H9 (cell line): ENCODE measurements around the gene CYSTM1. TPM values are rescaled to one million over a fixed set of nuclear protein-coding genes. Genes with fewer than 3 reads are reported as not detected.

Experiments used
- DNase-seq: peaks from one replicate; pipeline ENCODE4 v3.0.0-alpha.2; 2017
- H2AFZ ChIP-seq: one replicate; pipeline ENCODE4 v1.6.1; 2013; ENCODE audit warnings: mild to moderate bottlenecking, low read length, control low read depth, moderate library complexity
- H2AK5ac ChIP-seq: 2 replicates; pipeline ENCODE4 v1.6.1; 2013; ENCODE audit warnings: low read length, control low read depth, mixed read lengths; ENCODE audit not compliant: insufficient read length
- H2BK120ac ChIP-seq: one replicate; pipeline ENCODE4 v1.6.1; 2013; ENCODE audit warnings: low read depth, mild to moderate bottlenecking, low read length, control low read depth, inconsistent platforms; ENCODE audit not compliant: poor library complexity, severe bottlenecking
- H2BK12ac ChIP-seq: 2 replicates; pipeline ENCODE4 v1.6.1; 2013; ENCODE audit warnings: low read length, control low read depth, mixed read lengths, low read depth; ENCODE audit not compliant: insufficient read length
- H2BK15ac ChIP-seq: 2 replicates; pipeline ENCODE4 v1.6.1; 2013; ENCODE audit warnings: low read depth, low read length, control low read depth
- H2BK20ac ChIP-seq: one replicate; pipeline ENCODE4 v1.6.1; 2013; ENCODE audit warnings: low read depth, mild to moderate bottlenecking, low read length, control low read depth, inconsistent platforms; ENCODE audit not compliant: poor library complexity, severe bottlenecking
- H2BK5ac ChIP-seq: 2 replicates; pipeline ENCODE4 v1.6.1; 2013; ENCODE audit warnings: low read length, control low read depth, mixed read lengths; ENCODE audit not compliant: insufficient read length
- H3K14ac ChIP-seq: 2 replicates; pipeline ENCODE4 v1.6.1; 2013; ENCODE audit warnings: low read length, control low read depth; ENCODE audit not compliant: insufficient read depth
- H3K18ac ChIP-seq: 2 replicates; pipeline ENCODE4 v1.6.1; 2013; ENCODE audit warnings: low read depth, mild to moderate bottlenecking, mixed read lengths, low read length, control low read depth; ENCODE audit not compliant: insufficient read length
- H3K23ac ChIP-seq: 2 replicates; pipeline ENCODE4 v1.6.1; 2013; ENCODE audit warnings: low read length, control low read depth, mixed read lengths, low read depth; ENCODE audit not compliant: insufficient read length
- H3K23me2 ChIP-seq: 2 replicates; pipeline ENCODE4 v1.6.1; 2013; ENCODE audit warnings: low read depth, mild to moderate bottlenecking, mixed read lengths, low read length, control low read depth; ENCODE audit not compliant: insufficient read length, poor library complexity, severe bottlenecking
- H3K27ac ChIP-seq: 2 replicates; pipeline ENCODE4 v1.5.1; 2013; ENCODE audit warnings: low read length, control low read depth, mixed read lengths, low read depth; ENCODE audit not compliant: insufficient read length
- H3K27me3 ChIP-seq: 2 replicates; pipeline ENCODE4 v1.6.1; 2013; ENCODE audit warnings: low read length, control low read depth, inconsistent platforms; ENCODE audit not compliant: insufficient read depth
- H3K4ac ChIP-seq: 2 replicates; pipeline ENCODE4 v1.6.1; 2013; ENCODE audit warnings: low read depth, mild to moderate bottlenecking, control low read depth, inconsistent platforms, low read length, moderate library complexity
- H3K4me1 ChIP-seq: 2 replicates; pipeline ENCODE4 v1.6.1; 2013; ENCODE audit warnings: low read length, control low read depth, inconsistent platforms; ENCODE audit not compliant: insufficient read depth
- H3K4me2 ChIP-seq: 2 replicates; pipeline ENCODE4 v1.6.1; 2013; ENCODE audit warnings: low read length, control low read depth, mixed read lengths; ENCODE audit not compliant: insufficient read length, insufficient read depth
- H3K56ac ChIP-seq: 2 replicates; pipeline ENCODE4 v1.6.1; 2013; ENCODE audit warnings: low read depth, mild to moderate bottlenecking, mixed read lengths, low read length, control low read depth; ENCODE audit not compliant: insufficient read length
- H3K79me1 ChIP-seq: 2 replicates; pipeline ENCODE4 v1.6.1; 2013; ENCODE audit warnings: low read depth, mild to moderate bottlenecking, moderate library complexity, low read length, control low read depth, inconsistent platforms; ENCODE audit not compliant: insufficient read depth, poor library complexity, severe bottlenecking
- H3K79me2 ChIP-seq: 2 replicates; pipeline ENCODE4 v1.6.1; 2013; ENCODE audit warnings: low read length, control low read depth, inconsistent platforms; ENCODE audit not compliant: insufficient read depth
- H3K9ac ChIP-seq: 2 replicates; pipeline ENCODE4 v1.6.1; 2013; ENCODE audit warnings: low read length, control low read depth, mixed read lengths; ENCODE audit not compliant: insufficient read length; ENCODE audit errors: extremely low read depth
- H3K9me3 ChIP-seq: one replicate; pipeline ENCODE4 v1.6.1; 2013; ENCODE audit warnings: low read depth, low read length, inconsistent platforms; ENCODE audit not compliant: control insufficient read depth
- H3T11ph ChIP-seq: one replicate; pipeline ENCODE4 v1.6.1; 2013; ENCODE audit warnings: mild to moderate bottlenecking, low read length, control low read depth, inconsistent platforms
- H4K20me1 ChIP-seq: one replicate; pipeline ENCODE4 v1.6.1; 2013; ENCODE audit not compliant: control insufficient read depth, insufficient read length, insufficient read depth
- H4K5ac ChIP-seq: 2 replicates; pipeline ENCODE4 v1.6.1; 2013; ENCODE audit warnings: low read depth, mild to moderate bottlenecking, mixed read lengths, low read length, control low read depth; ENCODE audit not compliant: insufficient read length
- H4K8ac ChIP-seq: replicated peaks from 2 replicates; pipeline ENCODE4 v1.6.1; 2013; ENCODE audit warnings: low read length, control low read depth, mixed read lengths, low read depth; ENCODE audit not compliant: insufficient read length
- H4K91ac ChIP-seq: 2 replicates; pipeline ENCODE4 v1.6.1; 2013; ENCODE audit warnings: low read depth, mild to moderate bottlenecking, moderate library complexity, mixed read lengths, low read length, control low read depth; ENCODE audit not compliant: insufficient read length
- H3K27ac Mint-ChIP-seq, 3 experiments: 2 replicates in 2 of 3; 3 replicates in 1 of 3; pipeline ENCODE4 v1.8.0; 2020 to 2021; ENCODE audit warnings: mixed read lengths in 3 of 3, mild to moderate bottlenecking in 1 of 3, moderate library complexity in 1 of 3
- H3K27me3 Mint-ChIP-seq: 2 replicates; pipeline ENCODE4 v1.8.0; 2021; ENCODE audit warnings: low read depth, mild to moderate bottlenecking, moderate library complexity, mixed read lengths
- H3K36me3 Mint-ChIP-seq, 3 experiments: 2 replicates in 2 of 3; 3 replicates in 1 of 3; pipeline ENCODE4 v1.8.0; 2020 to 2021; ENCODE audit warnings: low read depth in 3 of 3, mixed read lengths in 3 of 3; ENCODE audit not compliant: insufficient read depth in 1 of 3
- H3K4me1 Mint-ChIP-seq, 2 experiments: 2 replicates each; pipeline ENCODE4 v1.8.0; 2020; ENCODE audit warnings: mixed read lengths in 2 of 2
- H3K4me3 Mint-ChIP-seq, 2 experiments: 2 replicates in 1 of 2; 3 replicates in 1 of 2; pipeline ENCODE4 v1.8.0; 2020 to 2021; ENCODE audit warnings: mild to moderate bottlenecking in 2 of 2, mixed read lengths in 2 of 2, moderate library complexity in 1 of 2
- H3K9me3 Mint-ChIP-seq, 2 experiments: 2 replicates in 1 of 2; 3 replicates in 1 of 2; pipeline ENCODE4 v1.8.0; 2020; ENCODE audit warnings: mild to moderate bottlenecking in 2 of 2, mixed read lengths in 2 of 2, moderate library complexity in 1 of 2
- WGBS: extraction: QIAGEN DNeasy Blood & Tissue Kit; methylation state at CpG from one replicate; pipeline ENCODE4 v1.1.7; 2013; ENCODE audit warnings: missing lambda C conversion rate, low lambda C conversion rate, mixed read lengths; ENCODE audit not compliant: insufficient read length; ENCODE audit errors: extremely low coverage; 5-methylcytosine and 5-hydroxymethylcytosine counted together
- total RNA-seq: library from RNA; stranded (reverse); gene quantifications from 2 replicates; pipeline ENCODE4 v1.2.1, GENCODE V29; 2021
- TF ChIP-seq, protein P1 (sequence below): fragments of 200-600 bp; sonication (generic); conservative IDR thresholded peaks from 3 replicates; pipeline ENCODE4 v1.8.0; 2021; ENCODE audit warnings: antibody characterized with exemption, mild to moderate bottlenecking

The CYSTM1 gene
- total RNA-seq, 1 experiment from 2014 or later = 20.6 TPM

DNA sequence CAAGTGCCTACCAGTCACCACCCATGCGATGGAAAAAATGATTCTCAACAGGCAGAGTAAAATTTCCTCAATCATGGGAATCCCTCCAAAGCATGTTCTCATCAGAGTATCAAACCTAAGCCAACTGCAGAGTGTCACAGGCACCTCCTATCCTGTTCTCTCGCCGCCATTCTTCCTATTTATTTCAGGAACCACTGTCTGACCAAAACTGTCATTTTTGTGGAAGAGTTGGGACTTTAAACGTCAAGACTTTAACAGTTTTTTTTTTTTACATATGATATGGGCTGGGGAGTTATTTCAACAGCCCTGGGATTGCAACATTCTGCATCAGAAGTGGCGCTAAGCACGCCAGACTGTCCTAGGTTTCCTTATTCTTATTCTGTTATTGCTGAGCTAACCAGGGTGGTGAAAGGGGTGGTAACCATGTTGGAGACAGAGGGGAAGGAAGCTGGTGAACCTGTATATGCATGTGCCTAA lies 98.5 kb downstream of the CYSTM1 start:
- no peaks in the 10 kb centered on the region for H3K79me2 ChIP-seq
- no peak overlapping the region for H2BK20ac ChIP-seq
- TF ChIP-seq, protein P1, sequence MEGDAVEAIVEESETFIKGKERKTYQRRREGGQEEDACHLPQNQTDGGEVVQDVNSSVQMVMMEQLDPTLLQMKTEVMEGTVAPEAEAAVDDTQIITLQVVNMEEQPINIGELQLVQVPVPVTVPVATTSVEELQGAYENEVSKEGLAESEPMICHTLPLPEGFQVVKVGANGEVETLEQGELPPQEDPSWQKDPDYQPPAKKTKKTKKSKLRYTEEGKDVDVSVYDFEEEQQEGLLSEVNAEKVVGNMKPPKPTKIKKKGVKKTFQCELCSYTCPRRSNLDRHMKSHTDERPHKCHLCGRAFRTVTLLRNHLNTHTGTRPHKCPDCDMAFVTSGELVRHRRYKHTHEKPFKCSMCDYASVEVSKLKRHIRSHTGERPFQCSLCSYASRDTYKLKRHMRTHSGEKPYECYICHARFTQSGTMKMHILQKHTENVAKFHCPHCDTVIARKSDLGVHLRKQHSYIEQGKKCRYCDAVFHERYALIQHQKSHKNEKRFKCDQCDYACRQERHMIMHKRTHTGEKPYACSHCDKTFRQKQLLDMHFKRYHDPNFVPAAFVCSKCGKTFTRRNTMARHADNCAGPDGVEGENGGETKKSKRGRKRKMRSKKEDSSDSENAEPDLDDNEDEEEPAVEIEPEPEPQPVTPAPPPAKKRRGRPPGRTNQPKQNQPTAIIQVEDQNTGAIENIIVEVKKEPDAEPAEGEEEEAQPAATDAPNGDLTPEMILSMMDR = no peak
- no peak overlapping the region for H3T11ph ChIP-seq
- Mint-ChIP-seq H3K9me3 (no peaks in the 10 kb centered on the region), H3K4me1 (no peaks in the 10 kb centered on the region), H3K27ac (no peak overlapping the region; a peak in 1 of 7 replicates), H3K4me3 (no peak overlapping the region), H3K27me3 (no peaks in the 10 kb centered on the region), H3K36me3 (peaks cover 4 to 14% (median 5%) of the 10 kb centered on the region in 3 experiments)
- no peak for DNase-seq
- no peak overlapping the region for H2AK5ac ChIP-seq
- H3K27ac ChIP-seq = no peak overlapping the region
- H3K56ac ChIP-seq = no peak overlapping the region
- H4K5ac ChIP-seq = no peak overlapping the region
- H3K27me3 ChIP-seq = no peaks in the 10 kb centered on the region
- H2AFZ ChIP-seq = no peak overlapping the region
- no peak overlapping the region for H3K18ac ChIP-seq
- no peak overlapping the region for H2BK5ac ChIP-seq
- no peak overlapping the region for H3K23ac ChIP-seq
- H2BK120ac ChIP-seq = no peak overlapping the region
- no peak overlapping the region for H3K9ac ChIP-seq
- no peak overlapping the region for H4K91ac ChIP-seq
- no peak overlapping the region for H3K4ac ChIP-seq
- WGBS = no CpG with 5 or more reads among the region's 6 CpGs
- H3K23me2 ChIP-seq = no peaks in the 10 kb centered on the region
- no peaks in the 10 kb centered on the region for H3K4me1 ChIP-seq
- no peak overlapping the region for H2BK12ac ChIP-seq
- H3K14ac ChIP-seq = no peak overlapping the region
- H4K8ac ChIP-seq = no peak overlapping the region
- H4K20me1 ChIP-seq = no peaks in the 10 kb centered on the region
- H3K9me3 ChIP-seq = no peaks in the 10 kb centered on the region
- no peak overlapping the region for H2BK15ac ChIP-seq
- no peak overlapping the region for H3K4me2 ChIP-seq
- H3K79me1 ChIP-seq = no peaks in the 10 kb centered on the region
